ENCODE measurements around the gene TECPR1. TPM values are rescaled to one million over a fixed set of nuclear protein-coding genes. Genes with fewer than 3 reads are reported as not detected.

TECPR1 gene
- total RNA-seq, 1 donor from 2014 or later = 174 TPM

DNA sequence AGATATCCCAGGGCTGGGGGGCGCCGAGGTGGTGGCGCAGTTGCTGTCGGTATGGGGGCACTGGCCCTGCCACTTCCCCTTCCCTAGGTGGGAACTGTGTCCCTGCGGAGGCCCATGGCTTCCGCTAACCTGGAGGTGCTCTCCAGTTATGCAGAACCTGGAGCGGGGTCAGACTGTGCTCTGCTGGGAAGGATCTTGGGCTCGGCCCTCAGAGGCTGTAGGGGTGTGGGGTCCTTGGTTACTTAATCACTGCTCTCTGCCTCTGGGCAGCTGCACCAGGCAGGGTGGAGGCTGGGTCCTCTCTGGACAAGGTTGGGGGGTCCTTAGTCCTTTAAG is 31.8 kb upstream of the TECPR1 start:
- Mint-ChIP-seq H3K27me3 (ENCODE audit: unreplicated experiment) (peaks cover 21% of the 10 kb centered on the region), H3K36me3 (ENCODE audit: unreplicated experiment) (no peaks in the 10 kb centered on the region)
- TF ChIP-seq CTCF (IDR thresholded peaks at IDR 0.05; ENCODE audit: partially characterized antibody, unreplicated experiment) = no peak

GRCh38 chr7:98283127-98283886 is 31.3 kb upstream of the TECPR1 start:
- Mint-ChIP-seq H3K36me3 (ENCODE audit: unreplicated experiment) (no peaks in the 10 kb centered on the region), H3K4me3 (ENCODE audit: unreplicated experiment) (peak overlapping the region; percentile 96), H3K27ac (ENCODE audit: unreplicated experiment) (peak overlapping the region; percentile 80), H3K27me3 (ENCODE audit: unreplicated experiment) (peaks cover 19% of the 10 kb centered on the region), H3K9me3 (ENCODE audit: unreplicated experiment) (peaks cover 6% of the 10 kb centered on the region), H3K4me1 (ENCODE audit: low read depth, unreplicated experiment) (peaks cover 24% of the 10 kb centered on the region)
- no peak for DNase-seq
- TF ChIP-seq CTCF (IDR thresholded peaks at IDR 0.05; ENCODE audit: partially characterized antibody, unreplicated experiment) = no peak

More for the DNA sequence above, 31.8 kb upstream of the TECPR1 start:
- peak overlapping the region; percentile 96 for H3K4me3 Mint-ChIP-seq (ENCODE audit: unreplicated experiment)
- no peak for DNase-seq
- peaks cover 27% of the 10 kb centered on the region for H3K4me1 Mint-ChIP-seq (ENCODE audit: low read depth, unreplicated experiment)
- H3K27ac Mint-ChIP-seq (ENCODE audit: unreplicated experiment) = no peak overlapping the region
- peaks cover 9% of the 10 kb centered on the region for H3K9me3 Mint-ChIP-seq (ENCODE audit: unreplicated experiment)

DNA sequence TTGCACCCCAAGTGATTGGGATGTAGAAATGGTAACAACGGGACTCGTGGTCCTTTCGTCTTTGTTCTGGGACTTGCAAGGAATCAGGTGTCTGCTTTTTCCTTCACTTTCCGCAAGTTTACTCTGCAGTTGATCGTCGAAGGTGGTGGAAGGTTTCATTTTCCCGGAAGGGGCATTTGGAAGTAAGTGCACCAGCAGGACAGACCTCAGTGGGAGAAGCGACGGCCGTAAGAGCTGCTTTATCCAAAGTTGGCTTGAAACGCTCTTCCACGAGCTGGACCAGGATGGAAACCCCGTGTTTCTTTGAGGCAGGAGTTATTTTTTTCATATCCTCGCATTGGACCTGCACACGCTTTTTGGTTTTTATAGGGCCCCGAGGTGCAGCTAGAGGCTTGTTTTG is 30.7 kb upstream of the TECPR1 start:
- no peak for TF ChIP-seq CTCF (IDR thresholded peaks at IDR 0.05; ENCODE audit: partially characterized antibody, unreplicated experiment)

GRCh38 chr7:98281757-98282606 is 29.9 kb upstream of the TECPR1 start:
- H3K4me3 Mint-ChIP-seq (ENCODE audit: unreplicated experiment) = peak overlapping the region; percentile 96
- no peak for TF ChIP-seq CTCF (IDR thresholded peaks at IDR 0.05; ENCODE audit: partially characterized antibody, unreplicated experiment)
- peak overlapping the region; percentile 72 for H3K27ac Mint-ChIP-seq (ENCODE audit: unreplicated experiment)
- H3K36me3 Mint-ChIP-seq (ENCODE audit: unreplicated experiment) = no peaks in the 10 kb centered on the region
- DNase-seq = no peak
- peaks cover 18% of the 10 kb centered on the region for H3K27me3 Mint-ChIP-seq (ENCODE audit: unreplicated experiment)
- peaks cover 6% of the 10 kb centered on the region for H3K9me3 Mint-ChIP-seq (ENCODE audit: unreplicated experiment)
- peaks cover 22% of the 10 kb centered on the region for H3K4me1 Mint-ChIP-seq (ENCODE audit: low read depth, unreplicated experiment)

More for the DNA sequence above, 30.7 kb upstream of the TECPR1 start:
- no peak for DNase-seq
- peaks cover 24% of the 10 kb centered on the region for H3K4me1 Mint-ChIP-seq (ENCODE audit: low read depth, unreplicated experiment)
- peaks cover 18% of the 10 kb centered on the region for H3K27me3 Mint-ChIP-seq (ENCODE audit: unreplicated experiment)
- H3K4me3 Mint-ChIP-seq (ENCODE audit: unreplicated experiment) = peak overlapping the region; percentile 96
- H3K36me3 Mint-ChIP-seq (ENCODE audit: unreplicated experiment) = no peaks in the 10 kb centered on the region
- peak overlapping the region; percentile 59 for H3K27ac Mint-ChIP-seq (ENCODE audit: unreplicated experiment)
- H3K9me3 Mint-ChIP-seq (ENCODE audit: unreplicated experiment) = peaks cover 6% of the 10 kb centered on the region

All from glutamatergic neuron (in vitro differentiated cells).